Renal cortex interstitium (tissue), 11 donors: ENCODE data around the gene TMEM132E. TPM values are rescaled to one million over a fixed set of nuclear protein-coding genes. Genes with fewer than 3 reads are reported as not detected.
A peak's percentile ranks its signal among the peaks of the same experiment; 100 is the strongest.

Source experiments
- DNase-seq, 11 donors: peaks; one replicate each; pipeline ENCODE4 v3.0.0-alpha.2; 2013; ENCODE audit warnings: low read depth in 9 of 11, low spot score in 4 of 11; ENCODE audit errors: extremely low read depth in 1 of 11
- polyA plus RNA-seq, 3 donors: library from polyadenylated mRNA; unstranded; fragments of 120-200 nt; gene quantifications; one replicate each; pipeline ENCODE4 v1.2.1, GENCODE V29; 2013; ENCODE audit not compliant: insufficient read length in 3 of 3

The TMEM132E gene
- polyA plus RNA-seq, 3 donors = 2.0 to 4.7 (median 4.5) TPM

DNA sequence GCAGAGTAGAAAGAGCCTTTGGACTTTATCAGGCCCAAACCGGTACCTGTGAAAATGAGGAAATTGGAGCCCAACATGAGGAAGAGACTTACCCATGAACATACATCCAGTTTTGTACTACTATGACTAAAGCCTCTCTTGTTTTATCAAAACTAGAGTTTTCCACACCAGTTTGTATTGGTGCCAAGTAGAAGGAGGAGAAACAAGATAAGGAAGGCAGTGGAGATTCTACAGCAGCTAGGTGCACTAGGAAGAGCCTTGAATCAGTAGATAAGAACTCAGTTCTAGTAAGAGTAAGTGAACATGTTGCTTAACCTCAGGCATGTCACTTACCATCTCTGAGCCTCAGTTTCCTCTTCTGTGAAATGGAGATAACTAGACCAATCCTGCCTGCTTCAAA, 13.7 kb upstream of the TMEM132E start:
- DNase-seq = no peak

DNA sequence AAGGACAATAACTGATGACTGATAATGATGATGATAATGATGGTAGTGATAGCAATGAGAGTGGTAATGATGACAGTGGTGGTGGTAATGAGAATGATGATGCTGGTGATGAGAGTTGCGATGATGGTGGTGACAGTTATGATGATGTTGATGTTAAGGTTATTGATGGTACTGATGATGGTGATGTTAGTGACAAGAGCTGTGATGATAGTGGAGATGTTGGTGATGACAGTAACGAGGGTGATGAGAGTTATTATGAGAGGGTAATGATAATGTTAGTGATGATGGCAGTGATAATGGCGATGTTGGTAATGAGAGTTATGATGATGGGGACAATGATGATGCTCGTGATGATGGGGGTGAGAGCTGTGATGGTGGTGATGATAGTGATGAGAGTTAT, 13.2 kb upstream of the TMEM132E start:
- no peak for DNase-seq

- DNase-seq = no peak
Measured at GRCh38 chr17:34566873-34567272, 12.5 kb upstream of the TMEM132E start.

- DNase-seq = no peak
Measured at GRCh38 chr17:34567691-34568465, 11.5 kb upstream of the TMEM132E start.

GRCh38 chr17:34568953-34569352, 10.4 kb upstream of the TMEM132E start:
- no peak for DNase-seq

DNA sequence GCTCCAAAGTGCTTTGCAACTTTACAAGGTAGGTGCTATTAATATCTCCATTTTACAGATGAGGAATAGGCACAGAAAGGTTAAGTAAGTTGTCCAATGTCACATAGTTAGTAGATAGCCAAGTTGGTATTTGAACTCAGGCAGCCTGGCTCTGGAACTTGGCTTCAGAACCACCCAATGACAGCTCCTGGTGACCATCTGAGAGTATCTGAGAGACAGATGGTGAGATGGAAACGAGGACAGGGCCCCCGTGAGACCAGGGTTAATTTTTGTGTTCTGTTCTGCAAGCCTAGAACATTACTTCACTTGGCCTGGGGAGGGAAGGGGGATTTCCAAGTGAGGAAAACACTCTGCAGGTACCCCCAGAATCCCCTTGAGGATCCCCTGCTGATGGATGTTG, 9.8 kb upstream of the TMEM132E start:
- no peak for DNase-seq

DNA sequence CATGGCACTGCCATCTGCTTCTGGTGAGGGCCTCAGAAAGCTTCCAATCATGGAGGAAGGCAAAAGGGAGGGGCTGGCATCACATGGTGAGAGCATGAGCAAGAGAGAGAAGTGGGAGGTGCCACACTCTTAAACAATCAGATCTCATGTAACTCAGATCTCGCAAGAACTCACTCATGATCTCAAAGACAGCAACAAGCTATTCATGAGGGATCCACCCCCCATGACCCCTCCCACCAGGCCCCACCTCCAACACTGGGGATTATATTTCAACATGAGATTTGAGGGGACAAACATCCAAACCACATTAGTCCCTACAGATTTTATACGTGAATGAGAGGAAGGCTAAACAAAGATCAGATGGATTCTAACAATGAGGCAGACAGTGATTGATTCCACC, 8.9 kb upstream of the TMEM132E start:
- no peak for DNase-seq

- no peak for DNase-seq
Measured at GRCh38 chr17:34571428-34572130, 7.8 kb upstream of the TMEM132E start.

DNA sequence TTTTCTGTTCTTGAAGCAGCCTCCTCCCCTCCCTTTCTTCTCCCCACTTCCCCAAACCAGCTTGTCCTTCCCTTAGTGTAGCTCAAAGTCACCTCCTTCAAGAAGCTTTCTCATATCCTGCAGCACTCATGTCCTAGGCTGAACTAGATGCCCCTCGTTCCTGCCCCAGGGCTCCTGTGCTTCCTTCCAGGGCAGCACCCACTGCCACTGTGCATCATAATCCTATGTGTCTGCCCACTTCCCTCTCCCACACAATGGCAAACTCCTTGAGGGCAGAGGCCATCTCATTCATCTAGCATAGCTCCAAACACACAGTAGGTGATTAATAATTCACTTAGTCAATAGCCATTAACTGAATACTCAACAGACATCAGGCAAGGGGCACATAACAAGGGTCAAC, 6.9 kb upstream of the TMEM132E start:
- no peak for DNase-seq

GRCh38 chr17:34575182-34575581, 4.2 kb upstream of the TMEM132E start:
- DNase-seq = no peak

DNA sequence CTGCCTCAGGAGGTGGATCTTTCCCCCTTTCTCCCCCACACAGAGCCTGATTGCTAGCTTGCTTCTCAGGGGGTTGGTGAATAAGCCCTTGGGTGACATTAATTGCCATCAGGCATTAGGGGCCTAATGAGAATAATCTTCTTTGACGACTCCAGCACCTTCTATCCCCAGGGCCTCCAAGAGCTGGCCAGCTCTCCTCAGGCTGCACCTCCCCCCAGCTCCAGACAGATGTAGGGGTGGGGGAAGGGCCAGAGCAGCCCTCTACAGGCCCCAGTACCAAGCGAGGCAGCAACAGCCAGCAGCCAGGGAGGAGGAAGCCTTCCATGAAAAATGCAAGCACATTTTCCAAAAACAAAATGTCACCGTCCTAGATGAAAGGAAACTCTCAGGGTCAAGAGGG, 1.4 kb upstream of the TMEM132E start:
- no peak for DNase-seq

DNA sequence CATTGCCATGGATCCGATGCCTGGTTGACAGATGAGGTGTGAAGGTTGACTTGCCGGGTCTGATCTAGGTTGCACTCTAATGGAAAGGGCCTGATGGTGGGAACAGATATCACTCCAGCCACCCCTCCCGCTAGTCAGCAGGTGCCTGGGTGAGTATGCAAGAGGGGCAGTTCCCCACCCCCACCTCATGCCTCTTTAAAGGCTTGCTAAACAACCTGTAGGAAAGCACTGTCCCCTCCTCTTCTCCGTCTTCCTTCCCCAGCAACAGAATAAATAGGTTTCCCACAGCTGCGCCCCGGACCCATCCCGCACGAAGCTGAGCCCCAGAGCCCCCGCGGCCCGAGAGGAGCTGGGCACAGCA, 746 bp upstream of the TMEM132E start:
- no peak for DNase-seq

DNA sequence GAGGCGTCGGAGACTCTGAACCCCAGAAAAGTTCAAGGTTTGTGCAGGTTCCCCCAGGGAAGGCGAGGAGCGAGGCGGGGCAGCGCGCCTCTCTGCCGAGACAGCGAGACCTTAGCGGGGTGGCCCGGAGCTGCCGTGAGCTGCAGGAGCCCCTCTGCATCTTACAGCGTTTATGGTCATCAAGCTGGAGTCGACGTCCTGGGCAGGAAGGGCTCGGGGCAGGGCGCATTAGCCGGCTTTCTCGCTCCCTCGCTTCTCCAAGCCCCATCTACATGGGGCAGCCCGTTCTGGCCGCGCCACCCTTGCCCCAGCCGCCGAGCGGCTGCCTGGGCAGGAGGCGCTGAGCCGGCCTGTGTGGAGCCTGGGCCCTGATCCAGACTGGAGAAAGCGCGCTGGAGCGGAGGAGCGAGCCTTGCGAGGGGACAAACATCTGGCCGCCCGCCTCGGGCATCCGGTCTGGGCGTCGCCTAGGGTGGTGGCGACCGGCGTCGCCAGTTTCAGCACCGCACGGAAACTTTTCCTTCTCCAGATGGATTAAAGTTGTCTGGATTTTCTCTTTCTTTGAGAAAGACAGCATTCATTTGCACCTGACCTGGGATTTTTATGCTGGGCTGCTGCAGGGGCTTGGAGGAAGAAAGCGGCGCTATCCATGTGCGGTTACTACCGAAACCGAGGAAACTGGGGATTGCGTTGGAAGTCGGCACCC, 750 bp downstream of the TMEM132E start:
- DNase-seq = no peak

DNA sequence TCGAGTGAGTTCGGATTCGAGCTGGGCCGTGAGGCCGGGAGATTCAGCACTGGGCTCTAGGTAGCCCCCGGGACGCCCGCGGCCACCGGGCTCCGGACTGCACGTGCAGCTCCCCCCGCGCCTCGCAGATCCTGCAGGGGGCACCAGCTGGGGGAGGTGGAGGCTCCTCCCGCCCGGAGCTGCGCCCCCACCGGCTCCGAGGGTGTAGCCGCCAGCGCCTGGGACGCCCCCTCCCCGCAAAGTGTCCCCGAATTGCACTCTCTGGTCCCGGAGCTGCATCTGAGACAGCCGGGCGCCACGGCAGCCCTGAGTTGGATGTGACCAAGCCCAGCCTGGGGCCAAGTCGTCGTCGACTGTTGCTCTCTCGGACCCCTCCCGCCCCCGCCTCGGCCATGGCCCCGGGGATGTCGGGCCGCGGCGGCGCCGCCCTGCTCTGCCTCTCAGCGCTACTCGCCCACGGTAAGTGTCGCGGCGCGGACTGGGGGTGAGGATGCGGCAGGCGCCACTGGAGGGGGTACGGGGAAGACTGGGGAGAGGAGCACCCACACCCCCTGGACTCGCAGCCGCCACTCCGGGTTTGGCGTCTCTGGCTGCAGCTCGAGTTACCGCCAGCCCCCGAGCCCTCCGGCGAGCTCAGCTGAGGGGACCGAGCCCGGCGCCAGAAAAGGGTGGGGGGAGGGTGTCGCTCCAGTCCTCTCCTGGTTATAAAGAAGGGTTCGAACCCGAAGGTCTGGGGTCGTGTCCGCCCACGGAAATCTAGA, 1.5 kb downstream of the TMEM132E start:
- DNase-seq = no peak

- DNase-seq = no peak
Measured at GRCh38 chr17:34581446-34582184, 2.2 kb downstream of the TMEM132E start.

GRCh38 chr17:34582185-34582900, 3.0 kb downstream of the TMEM132E start:
- DNase-seq = no peak

- DNase-seq = no peak
Measured at GRCh38 chr17:34582901-34583245, 3.5 kb downstream of the TMEM132E start.

- peak in 1 of 11 donors; percentile 69 for DNase-seq
Measured at GRCh38 chr17:34584805-34585416, 5.5 kb downstream of the TMEM132E start.
